Hepatocyte (in vitro differentiated cells): ENCODE data around the gene COL6A3. TPM values are rescaled to one million over a fixed set of nuclear protein-coding genes. Genes with fewer than 3 reads are reported as not detected.

Experiments used
- DNase-seq: peaks from one replicate; pipeline ENCODE4 v3.0.0-alpha.2; 2016; ENCODE audit warnings: low spot score
- H2AFZ ChIP-seq: fragments of 200-600 bp; sonication (generic); 2 replicates; pipeline ENCODE4 v1.6.0; 2016; ENCODE audit warnings: antibody characterized with exemption, mild to moderate bottlenecking
- H3K27ac ChIP-seq: fragments of 200-600 bp; sonication (generic); 2 replicates; pipeline ENCODE4 v1.5.1; 2016; ENCODE audit warnings: mild to moderate bottlenecking
- H3K27me3 ChIP-seq: fragments of 200-600 bp; sonication (generic); 2 replicates; pipeline ENCODE4 v1.6.1; 2016
- H3K36me3 ChIP-seq: fragments of 200-600 bp; sonication (generic); replicated peaks from 2 replicates; pipeline ENCODE4 v1.5.1; 2016; ENCODE audit warnings: low read depth; ENCODE audit not compliant: insufficient read depth
- H3K4me1 ChIP-seq: fragments of 200-600 bp; sonication (generic); 2 replicates; pipeline ENCODE4 v1.5.1; 2016; ENCODE audit warnings: mild to moderate bottlenecking, moderate library complexity; ENCODE audit not compliant: insufficient read depth
- H3K4me2 ChIP-seq: fragments of 200-600 bp; sonication (generic); 2 replicates; pipeline ENCODE4 v1.6.0; 2016
- H3K4me3 ChIP-seq: fragments of 200-600 bp; sonication (generic); 2 replicates; pipeline ENCODE4 v1.5.1; 2016; ENCODE audit warnings: mild to moderate bottlenecking
- H3K79me2 ChIP-seq: fragments of 200-600 bp; sonication (generic); 2 replicates; pipeline ENCODE4 v1.6.0; 2017; ENCODE audit warnings: mild to moderate bottlenecking
- H3K9me2 ChIP-seq: fragments of 200-600 bp; sonication (generic); replicated peaks from 2 replicates; pipeline ENCODE4 v1.6.0; 2017; ENCODE audit warnings: mild to moderate bottlenecking; ENCODE audit not compliant: insufficient read depth
- H3K9me3 ChIP-seq: fragments of 200-600 bp; sonication (generic); 2 replicates; pipeline ENCODE4 v1.5.1; 2016; ENCODE audit warnings: low read depth, mild to moderate bottlenecking
- H4K20me1 ChIP-seq: fragments of 200-600 bp; sonication (generic); 2 replicates; pipeline ENCODE4 v1.6.0; 2016; ENCODE audit warnings: mild to moderate bottlenecking; ENCODE audit not compliant: insufficient read depth, poor library complexity, severe bottlenecking
- CTCF ChIP-seq: fragments of 200-600 bp; sonication (generic); IDR thresholded peaks from 2 replicates; pipeline ENCODE4 v1.5.1; 2016; ENCODE audit warnings: antibody characterized with exemption, mild to moderate bottlenecking; ENCODE audit not compliant: poor library complexity
- EZH2 ChIP-seq: fragments of 200-600 bp; sonication (generic); IDR thresholded peaks from 2 replicates; pipeline ENCODE4 v1.6.1; 2016; ENCODE audit warnings: antibody characterized with exemption, mild to moderate bottlenecking, borderline replicate concordance
- EZH2phosphoT487 ChIP-seq: fragments of 200-600 bp; sonication (generic); IDR thresholded peaks from one replicate; pipeline ENCODE4 v1.6.1; 2018; ENCODE audit warnings: antibody characterized with exemption, mild to moderate bottlenecking, low read depth, moderate library complexity; ENCODE audit not compliant: unreplicated experiment, severe bottlenecking
- WGBS: methylation state at CpG from one replicate; pipeline ENCODE4 v1.1.6; 2016; ENCODE audit warnings: low lambda C conversion rate; ENCODE audit errors: missing lambda C conversion rate; 5-methylcytosine and 5-hydroxymethylcytosine counted together
- polyA plus RNA-seq: library from polyadenylated mRNA; unstranded; fragments of >200 nt; fragmentation: Nextera tagmentation; extraction: Ambion mirVana; gene quantifications from 2 replicates; pipeline ENCODE4 v1.2.1, GENCODE V29; 2016
- total RNA-seq: library from RNA; depleted of rRNA; stranded (reverse); fragments of >200 nt; gene quantifications from 2 replicates; pipeline ENCODE4 v1.2.3, GENCODE V29; 2014

The COL6A3 gene
- total and polyA plus RNA-seq, 2 experiments from 2014 or later, result 80.7 to 250 TPM

GRCh38 chr2:237429753-237430152 lies 15.8 kb upstream of the COL6A3 start:
- Histone ChIP-seq H3K9me3 (no peaks in the 10 kb centered on the region), H3K4me1 (peaks cover 13% of the 10 kb centered on the region), H3K27me3 (no peaks in the 10 kb centered on the region), H3K36me3 (no peaks in the 10 kb centered on the region), H3K79me2 (no peaks in the 10 kb centered on the region), H3K9me2 (no peaks in the 10 kb centered on the region), H3K27ac (no peak overlapping the region), H4K20me1 (no peaks in the 10 kb centered on the region), H3K4me3 (no peak overlapping the region), H3K4me2 (no peak overlapping the region), H2AFZ (no peak overlapping the region)
- TF ChIP-seq CTCF, result no peak
- no peak for TF ChIP-seq EZH2phosphoT487
- TF ChIP-seq EZH2, result no peak
- WGBS, result 94% methylated on average over 3 of the region's 3 CpGs
- DNase-seq, result no peak

GRCh38 chr2:237427769-237428506 lies 14.0 kb upstream of the COL6A3 start:
- 94% methylated on average over 5 of the region's 5 CpGs for WGBS
- TF ChIP-seq EZH2phosphoT487 (no peak), EZH2 (no peak), CTCF (no peak)
- no peak for DNase-seq
- Histone ChIP-seq H3K79me2 (no peaks in the 10 kb centered on the region), H3K27me3 (no peaks in the 10 kb centered on the region), H4K20me1 (no peaks in the 10 kb centered on the region), H2AFZ (no peak overlapping the region), H3K4me1 (peaks cover 23% of the 10 kb centered on the region), H3K36me3 (no peaks in the 10 kb centered on the region), H3K9me2 (no peaks in the 10 kb centered on the region), H3K4me2 (no peak overlapping the region), H3K9me3 (no peaks in the 10 kb centered on the region), H3K27ac (no peak overlapping the region), H3K4me3 (no peak overlapping the region)

- H3K9me3 ChIP-seq, result no peaks in the 10 kb centered on the region
- no peaks in the 10 kb centered on the region for H3K36me3 ChIP-seq
- H3K79me2 ChIP-seq, result no peaks in the 10 kb centered on the region
- WGBS, result 88% methylated on average over 1 of the region's 1 CpG
- peaks cover 26% of the 10 kb centered on the region for H3K4me1 ChIP-seq
- no peak overlapping the region for H3K27ac ChIP-seq
- no peaks in the 10 kb centered on the region for H3K9me2 ChIP-seq
- H3K27me3 ChIP-seq, result no peaks in the 10 kb centered on the region
- H2AFZ ChIP-seq, result no peak overlapping the region
- no peak overlapping the region for H3K4me2 ChIP-seq
- no peaks in the 10 kb centered on the region for H4K20me1 ChIP-seq
- no peak overlapping the region for H3K4me3 ChIP-seq
- no peak for DNase-seq
- no peak for TF ChIP-seq EZH2
- no peak for TF ChIP-seq CTCF
- TF ChIP-seq EZH2phosphoT487, result no peak
Measured at GRCh38 chr2:237426517-237426916, 12.6 kb upstream of the COL6A3 start.
